Esophagus mucosa (tissue), 1 donor: Measurements from ENCODE around the gene SYT11. TPM values are rescaled to one million over a fixed set of nuclear protein-coding genes. Genes with fewer than 3 reads are reported as not detected.
A peak's percentile ranks its signal among the peaks of the same experiment; 100 is the strongest.
"Not testable (repeated sequence)": the region's sequence is repeated elsewhere in the genome, so short reads cannot be mapped to it uniquely, and the experiment has no call there.

Source experiments
- ATAC-seq: fragments of 200-7000 bp; cut with Tn5 transposase; one replicate; pipeline ENCODE4 v1.9.1; 2020
- total RNA-seq: library from RNA; stranded (reverse); gene quantifications from one replicate; pipeline ENCODE4 v1.2.4, GENCODE V29; 2023
- donor health status: DM: yes; HTN: yes; CAD: no.

Gene SYT11
- total RNA-seq, 1 donor from 2014 or later = 0.76 TPM

GRCh38 chr1:155904261-155904660 is 44.9 kb downstream of the SYT11 start:
- ATAC-seq = no peak

GRCh38 chr1:155909894-155910293 is 50.5 kb downstream of the SYT11 start:
- peak; percentile 86 for ATAC-seq

- ATAC-seq = peak; percentile 38
Measured at GRCh38 chr1:155910621-155911121, 51.3 kb downstream of the SYT11 start.

- ATAC-seq = peak; percentile 95
Measured at GRCh38 chr1:155911156-155912055, 52.0 kb downstream of the SYT11 start, which contains the start of gene RIT1. RIT1 (minus strand) TSS chr1:155911349; CDS start chr1:155910761, 588 bp downstream.

- peak; percentile 7 for ATAC-seq
Measured at GRCh38 chr1:155912056-155912536, 52.7 kb downstream of the SYT11 start.

- ATAC-seq = no peak
Measured at GRCh38 chr1:155913969-155914757, 54.8 kb downstream of the SYT11 start.

- no peak for ATAC-seq
Measured at GRCh38 chr1:155918660-155919059, 59.3 kb downstream of the SYT11 start.

GRCh38 chr1:155919801-155920200 is 60.4 kb downstream of the SYT11 start:
- ATAC-seq = no peak

GRCh38 chr1:155920717-155921116 is 61.4 kb downstream of the SYT11 start:
- ATAC-seq = no peak

- no peak for ATAC-seq
Measured at GRCh38 chr1:155925506-155925905, 66.1 kb downstream of the SYT11 start.

GRCh38 chr1:155929057-155929456 is 69.7 kb downstream of the SYT11 start:
- ATAC-seq = no peak

GRCh38 chr1:155930725-155931124 is 71.4 kb downstream of the SYT11 start:
- ATAC-seq = not testable (repeated sequence)

- ATAC-seq = peak; percentile 43
Measured at GRCh38 chr1:155931332-155932038, 72.1 kb downstream of the SYT11 start.

- ATAC-seq = peak; percentile 41
Measured at GRCh38 chr1:155932081-155932480, 72.7 kb downstream of the SYT11 start.

GRCh38 chr1:155932487-155932886 is 73.1 kb downstream of the SYT11 start:
- no peak for ATAC-seq

- no peak for ATAC-seq
Measured at GRCh38 chr1:155933591-155934096, 74.3 kb downstream of the SYT11 start.

- peak; percentile 93 for ATAC-seq
Measured at GRCh38 chr1:155934097-155934935, 74.9 kb downstream of the SYT11 start, which contains the start of gene KHDC4. KHDC4 (minus strand) TSS chr1:155934413; CDS start chr1:155934373, 40 bp downstream.
